NCI-H2227 treated with DMSO at 0.1 percent for 48 hours (cell line): ENCODE data around the gene FAM98B.

ENCODE experiments used
- DNase-seq: peaks from one replicate; lab custom pipeline; 2025; lab: John Stamatoyannopoulos, UW

FAM98B gene

GRCh38 chr15:38508647-38509046 lies 54.7 kb downstream of the FAM98B start:
- DNase-seq, result no peak

- DNase-seq, result no peak
Observed at GRCh38 chr15:38509152-38509551, 55.2 kb downstream of the FAM98B start.

GRCh38 chr15:38512901-38513300 lies 59.0 kb downstream of the FAM98B start:
- DNase-seq, result no peak

- no peak for DNase-seq
Observed at GRCh38 chr15:38514601-38515000, 60.7 kb downstream of the FAM98B start.

GRCh38 chr15:38516626-38517025 lies 62.7 kb downstream of the FAM98B start:
- no peak for DNase-seq

DNA sequence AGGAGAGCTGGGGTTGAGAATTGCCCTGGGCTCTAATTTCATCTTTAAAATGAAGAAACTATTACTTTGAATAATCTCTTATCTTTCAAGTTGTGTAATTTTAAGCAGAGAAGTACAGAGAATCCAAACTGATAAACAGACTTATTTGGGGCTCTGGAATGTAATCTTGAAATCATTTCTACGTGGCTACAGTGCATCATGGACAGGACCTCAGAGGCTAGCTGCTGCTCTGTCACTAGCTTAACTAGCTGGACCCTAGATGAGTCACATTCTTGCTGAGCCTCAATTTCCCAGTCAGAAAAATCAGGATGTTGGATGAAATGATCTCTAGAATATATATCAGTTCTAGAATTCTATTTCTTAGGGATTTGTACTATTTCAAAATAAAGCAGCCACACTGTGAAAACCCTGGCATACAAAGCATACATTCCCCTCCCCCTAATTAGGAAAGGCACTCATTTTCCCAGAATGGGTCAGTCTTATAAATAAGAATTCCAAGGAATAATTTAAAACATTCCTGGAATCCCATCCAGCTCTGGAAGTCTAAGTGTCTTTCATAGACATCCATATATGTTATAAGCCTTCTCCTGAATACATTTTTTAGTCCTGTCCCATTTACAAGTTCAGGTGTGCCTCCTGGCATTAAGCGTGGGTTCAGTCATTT lies 63.5 kb downstream of the FAM98B start:
- no peak for DNase-seq

GRCh38 chr15:38518084-38518483 lies 64.2 kb downstream of the FAM98B start:
- no peak for DNase-seq

- DNase-seq, result no peak
Observed at GRCh38 chr15:38520035-38520434, 66.1 kb downstream of the FAM98B start.

DNA sequence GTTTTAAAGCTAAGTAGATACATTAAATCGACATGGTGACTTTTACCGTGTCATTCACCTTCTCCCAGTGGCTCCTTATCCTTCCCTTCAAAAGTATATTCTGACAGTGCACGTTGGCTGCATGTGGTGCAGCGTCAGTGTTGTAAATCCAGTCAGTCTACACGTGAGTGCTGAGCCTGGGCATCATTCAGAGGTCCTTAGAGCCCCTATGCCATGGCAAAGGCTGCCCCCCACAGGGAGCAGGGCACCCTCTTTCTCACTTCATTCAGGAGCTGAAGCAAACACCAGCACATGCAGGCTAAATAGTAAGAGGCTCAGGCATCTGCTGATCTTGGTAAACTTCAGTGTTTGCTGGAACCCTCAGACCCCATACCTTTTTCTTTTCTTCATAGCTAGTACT lies 67.4 kb downstream of the FAM98B start:
- no peak for DNase-seq

GRCh38 chr15:38522922-38523321 lies 69.0 kb downstream of the FAM98B start:
- no peak for DNase-seq

DNA sequence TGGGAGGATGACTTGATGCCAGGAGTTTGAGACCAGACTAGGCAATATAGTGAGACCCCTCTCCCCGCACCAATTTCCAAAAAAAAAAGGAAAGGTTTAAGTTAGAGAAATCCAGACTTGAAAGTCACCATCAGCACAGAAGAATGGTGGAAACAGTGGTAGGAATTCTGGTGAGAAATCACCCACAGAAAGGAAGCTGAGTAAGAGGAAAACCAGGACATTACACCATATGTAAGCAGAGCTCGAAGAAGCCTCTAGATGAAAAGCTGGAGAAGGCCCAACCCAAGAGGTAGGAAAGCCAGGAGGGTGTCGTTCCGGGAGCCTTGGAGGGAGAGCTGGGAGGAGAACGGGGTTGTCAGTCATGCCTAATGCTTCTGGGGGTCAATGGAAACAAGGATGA lies 70.2 kb downstream of the FAM98B start:
- no peak for DNase-seq

DNA sequence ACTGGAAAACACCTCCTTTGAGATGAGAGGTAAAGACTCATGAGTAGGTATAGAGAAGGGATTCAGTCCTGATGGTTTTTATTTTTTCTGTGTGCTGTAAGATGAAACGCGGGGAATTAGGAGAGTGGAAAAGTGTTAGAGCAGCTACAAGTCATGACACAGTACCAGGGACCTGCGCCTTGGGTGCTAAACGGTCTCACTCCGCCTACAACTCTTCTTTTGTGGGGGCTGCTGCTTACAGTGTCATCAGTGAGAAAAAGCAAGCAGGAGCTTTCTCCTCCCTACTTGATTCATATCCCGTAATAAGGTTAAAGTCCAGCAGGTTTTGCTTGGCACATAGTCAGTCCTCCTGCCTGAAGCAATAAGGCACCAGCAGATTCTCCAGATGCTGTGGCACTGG lies 71.6 kb downstream of the FAM98B start:
- no peak for DNase-seq

DNA sequence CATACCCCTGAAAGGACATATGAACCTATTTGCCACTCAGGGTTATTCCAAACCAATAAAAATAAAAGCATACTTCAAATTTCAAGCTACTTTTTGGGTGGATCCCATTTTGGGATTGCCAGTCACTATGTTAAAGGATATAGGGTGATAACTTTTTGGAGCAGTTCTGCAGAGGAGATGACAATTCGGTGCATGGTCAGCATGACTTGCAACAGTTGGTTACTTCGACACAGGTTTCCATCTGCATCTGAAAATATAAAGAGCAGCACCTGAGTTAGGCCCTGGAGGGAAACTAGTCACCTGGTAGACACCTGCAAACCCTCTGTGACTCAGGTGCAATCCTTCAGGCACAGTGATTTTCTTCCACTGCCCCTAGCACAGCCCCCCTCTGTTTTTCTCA lies 72.2 kb downstream of the FAM98B start:
- DNase-seq, result no peak

DNA sequence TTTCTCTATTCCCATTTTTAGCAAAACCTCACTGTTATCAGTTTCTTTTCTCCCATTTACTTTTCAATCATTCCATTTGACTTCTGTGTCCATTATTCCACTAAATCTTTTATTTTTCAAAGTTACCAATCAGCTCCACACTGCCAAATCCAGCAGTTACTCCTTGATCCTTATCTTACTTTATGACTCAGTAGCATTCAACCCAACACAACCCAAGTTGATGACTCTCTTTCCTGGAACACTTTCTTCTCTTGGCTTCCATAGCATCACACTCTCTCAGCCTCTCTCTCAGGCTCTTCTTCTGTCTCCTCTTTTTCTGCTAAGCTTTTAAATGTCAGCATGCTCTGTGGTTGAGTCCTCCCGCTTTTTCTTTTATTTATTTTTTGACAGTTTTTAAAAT lies 74.4 kb downstream of the FAM98B start:
- no peak for DNase-seq

GRCh38 chr15:38530113-38530512 lies 76.2 kb downstream of the FAM98B start:
- no peak for DNase-seq

DNA sequence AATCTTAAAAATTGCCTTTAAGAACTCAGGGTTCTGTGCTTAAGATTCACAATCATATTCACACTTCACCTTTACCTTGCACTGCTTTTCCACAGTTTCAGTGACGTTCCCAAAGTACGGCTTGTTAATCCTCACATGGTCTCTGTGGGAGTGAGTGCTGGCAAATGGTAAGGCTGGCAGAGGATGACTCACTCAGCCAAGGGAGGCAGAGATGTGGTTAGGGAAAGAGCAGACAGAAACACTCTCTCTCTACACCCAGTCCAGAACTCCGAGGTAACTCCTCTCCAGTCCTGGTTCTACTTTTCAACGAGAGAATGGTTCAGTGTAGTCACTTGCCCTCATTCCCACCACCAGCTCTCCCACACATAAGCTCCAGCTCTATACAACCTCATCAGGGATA lies 77.6 kb downstream of the FAM98B start:
- DNase-seq, result no peak

DNA sequence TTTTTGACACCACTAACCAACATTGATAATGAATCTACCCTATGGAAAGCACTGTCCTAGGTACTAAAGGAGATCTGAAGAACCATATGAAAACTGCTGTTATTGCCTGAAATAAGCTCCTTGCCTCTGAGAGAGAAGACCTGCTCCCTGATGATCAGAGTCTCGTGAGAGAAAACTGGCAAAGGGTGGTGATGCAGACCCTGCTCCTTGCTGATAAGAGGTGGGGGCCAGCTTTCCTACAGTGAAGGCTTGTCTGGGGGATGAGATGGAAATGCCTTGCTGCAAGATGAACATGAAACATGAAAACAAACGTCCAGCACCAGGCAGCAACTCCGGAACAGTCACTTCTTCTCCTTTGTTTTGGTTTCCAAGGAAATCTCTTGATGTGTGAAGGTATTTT lies 78.8 kb downstream of the FAM98B start:
- no peak for DNase-seq

DNA sequence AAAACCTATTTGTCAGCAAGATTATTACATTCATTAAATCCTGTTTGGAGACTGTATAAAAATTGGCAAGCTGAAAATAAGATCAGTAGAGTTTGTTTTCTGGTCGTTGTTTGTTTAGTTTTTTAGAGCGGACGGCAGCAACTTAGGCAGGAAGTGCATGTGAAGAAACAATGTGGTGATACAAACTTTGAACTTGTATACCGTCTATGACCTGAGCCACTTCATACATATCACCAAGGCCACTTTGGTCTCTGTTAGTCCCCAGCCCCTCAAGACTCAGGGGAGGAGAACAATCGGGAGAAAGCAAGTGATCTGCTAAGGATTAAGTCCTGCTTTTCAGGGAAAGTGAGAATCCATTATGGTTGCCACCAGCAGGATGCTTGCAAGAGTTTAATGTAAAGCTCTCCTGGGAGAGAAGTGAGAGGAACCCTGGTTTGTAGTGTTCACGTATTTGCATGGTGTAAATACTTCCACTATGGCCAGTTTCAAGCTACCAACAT lies 79.5 kb downstream of the FAM98B start:
- DNase-seq, result no peak

GRCh38 chr15:38533926-38534325 lies 80.0 kb downstream of the FAM98B start:
- no peak for DNase-seq

- DNase-seq, result no peak
Observed at GRCh38 chr15:38534691-38535090, 80.8 kb downstream of the FAM98B start.

DNA sequence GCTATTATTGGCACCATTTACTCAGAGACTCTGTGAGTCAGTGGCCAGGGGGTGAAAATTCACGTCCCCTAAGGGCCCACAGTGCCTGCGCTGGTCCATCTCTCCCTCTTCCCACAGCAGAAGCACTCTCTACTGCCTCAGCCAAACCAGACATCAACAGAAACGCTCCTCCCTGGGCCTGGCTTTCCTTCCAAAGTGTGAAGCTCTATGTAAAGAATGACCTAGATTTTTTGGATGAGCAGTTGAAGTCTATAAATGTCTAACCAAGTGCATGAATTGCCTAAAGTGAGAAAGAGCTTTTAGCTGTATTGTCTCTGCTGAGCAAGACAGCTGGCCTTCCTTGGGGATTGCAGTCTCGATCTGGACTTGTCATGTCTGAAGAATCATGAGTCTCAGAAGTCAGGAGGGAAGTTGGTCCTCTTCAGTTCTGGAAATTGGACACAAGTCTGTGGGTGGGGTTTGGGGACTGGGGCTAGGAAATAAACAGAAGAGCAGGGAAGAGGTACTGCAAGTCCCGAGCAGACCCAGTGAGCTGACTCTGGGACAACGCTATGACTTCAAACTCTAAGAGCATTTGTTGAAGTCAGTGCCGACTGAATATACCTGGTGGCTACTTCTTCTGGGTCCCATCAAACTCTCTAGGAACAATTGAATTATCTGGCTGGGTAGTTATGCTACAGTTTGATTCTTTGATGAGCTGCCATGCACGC lies 81.7 kb downstream of the FAM98B start:
- no peak for DNase-seq

GRCh38 chr15:38536201-38536676 lies 82.3 kb downstream of the FAM98B start:
- DNase-seq, result no peak
